Natural killer cell (primary cell): ENCODE measurements around the gene FAM168B. TPM values are rescaled to one million over a fixed set of nuclear protein-coding genes. Genes with fewer than 3 reads are reported as not detected.
"Not testable (repeated sequence)": the region's sequence is repeated elsewhere in the genome, so short reads cannot be mapped to it uniquely, and the experiment has no call there.

ENCODE experiments used
- ATAC-seq, 3 donors: fragments of 150-1000 bp in 2 of 3; fragments of 200-7000 bp in 1 of 3; cut with Tn5 transposase; 1 replicate in 1 of 3; 2 replicates in 2 of 3; pipeline ENCODE4 v1.10.0; 2021; ENCODE audit warnings: mild to moderate bottlenecking in 2 of 3, moderate library complexity in 2 of 3
- DNase-seq, 2 donors: peaks; one replicate each; pipeline versions ENCODE4 v3.0.0 to v3.0.0-alpha.2; 2013 to 2021; ENCODE audit warnings: mixed read lengths in 1 of 2
- H3K27ac ChIP-seq: one replicate; pipeline ENCODE4 v1.5.1; 2013; ENCODE audit warnings: mild to moderate bottlenecking, low read length
- H3K27me3 ChIP-seq: one replicate; pipeline ENCODE4 v1.6.1; 2013; ENCODE audit warnings: low read length; ENCODE audit not compliant: control insufficient read depth, insufficient read depth
- H3K36me3 ChIP-seq: one replicate; pipeline ENCODE4 v1.6.1; 2013; ENCODE audit warnings: low read length; ENCODE audit not compliant: control insufficient read depth, insufficient read depth
- H3K4me1 ChIP-seq: one replicate; pipeline ENCODE4 v1.6.1; 2013; ENCODE audit warnings: low read length; ENCODE audit not compliant: control insufficient read depth, insufficient read depth
- H3K4me3 ChIP-seq: one replicate; pipeline ENCODE4 v1.5.1; 2013; ENCODE audit warnings: low read length
- H3K9me3 ChIP-seq: one replicate; pipeline ENCODE4 v1.6.1; 2013; ENCODE audit warnings: low read length; ENCODE audit not compliant: control insufficient read depth, insufficient read depth
- H3K27ac Mint-ChIP-seq, 2 donors: one replicate each; pipeline ENCODE4 v1.8.0; 2022; ENCODE audit warnings: mild to moderate bottlenecking in 2 of 2, mixed read lengths in 2 of 2, moderate library complexity in 1 of 2
- H3K27me3 Mint-ChIP-seq, 2 donors: one replicate each; pipeline ENCODE4 v1.8.0; 2022; ENCODE audit warnings: low read depth in 2 of 2, mixed read lengths in 2 of 2
- H3K36me3 Mint-ChIP-seq: one replicate; pipeline ENCODE4 v1.8.0; 2022; ENCODE audit warnings: mixed read lengths
- H3K4me1 Mint-ChIP-seq, 2 donors: one replicate each; pipeline ENCODE4 v1.8.0; 2022; ENCODE audit warnings: mixed read lengths in 2 of 2
- H3K4me3 Mint-ChIP-seq: one replicate; pipeline ENCODE4 v1.8.0; 2022; ENCODE audit warnings: mild to moderate bottlenecking, moderate library complexity, mixed read lengths
- H3K9me3 Mint-ChIP-seq, 2 donors: one replicate each; pipeline ENCODE4 v1.8.0; 2022; ENCODE audit warnings: mixed read lengths in 2 of 2
- WGBS: methylation state at CpG from one replicate; pipeline ENCODE4 v1.1.7; 2013; ENCODE audit warnings: missing lambda C conversion rate; ENCODE audit not compliant: insufficient coverage; 5-methylcytosine and 5-hydroxymethylcytosine counted together
- intact Hi-C: fragments of 100-400 bp; cut with micrococcal nuclease; formaldehyde crosslinking; loops from one replicate; pipeline ENCODE4 v1.14.2; 2022
- total RNA-seq, 4 donors: library from RNA; stranded (reverse); fragments of 120-200 nt in 1 of 4; gene quantifications; one replicate each; pipeline versions ENCODE4 v1.2.3 to v1.2.4, GENCODE V29; 2013 to 2022
- TF ChIP-seq, protein P1 (sequence below): fragments of 200-600 bp; IDR thresholded peaks from one replicate; pipeline ENCODE4 v1.8.0; 2022; ENCODE audit warnings: antibody characterized with exemption

The FAM168B gene
- total RNA-seq, 3 donors from 2014 or later (not counting 1 experiment from before 2014, with no cell fraction given): 56.0 to 70.7 (median 65.3) TPM

GRCh38 chr2:131085646-131086045, 7.6 kb downstream of the FAM168B start:
- ATAC-seq (no peak), DNase-seq (no peak)
- peaks cover 32 to 47% of the 10 kb centered on the region in 2 donors for H3K4me1 Mint-ChIP-seq
- H3K36me3 Mint-ChIP-seq: peaks cover 9% of the 10 kb centered on the region
- H3K36me3 ChIP-seq: peaks cover 46% of the 10 kb centered on the region
- WGBS: 86% methylated on average over 2 of the region's 2 CpGs
- H3K27me3 Mint-ChIP-seq: no peaks in the 10 kb centered on the region
- H3K9me3 Mint-ChIP-seq: no peaks in the 10 kb centered on the region
- H3K4me1 ChIP-seq: no peaks in the 10 kb centered on the region
- H3K27me3 ChIP-seq: no peaks in the 10 kb centered on the region
- H3K27ac ChIP-seq: no peak overlapping the region
- H3K4me3 ChIP-seq: no peak overlapping the region
- no peak overlapping the region for H3K4me3 Mint-ChIP-seq
- peak overlapping the region; percentile 16 to 33 for H3K27ac Mint-ChIP-seq
- TF ChIP-seq, protein P1, sequence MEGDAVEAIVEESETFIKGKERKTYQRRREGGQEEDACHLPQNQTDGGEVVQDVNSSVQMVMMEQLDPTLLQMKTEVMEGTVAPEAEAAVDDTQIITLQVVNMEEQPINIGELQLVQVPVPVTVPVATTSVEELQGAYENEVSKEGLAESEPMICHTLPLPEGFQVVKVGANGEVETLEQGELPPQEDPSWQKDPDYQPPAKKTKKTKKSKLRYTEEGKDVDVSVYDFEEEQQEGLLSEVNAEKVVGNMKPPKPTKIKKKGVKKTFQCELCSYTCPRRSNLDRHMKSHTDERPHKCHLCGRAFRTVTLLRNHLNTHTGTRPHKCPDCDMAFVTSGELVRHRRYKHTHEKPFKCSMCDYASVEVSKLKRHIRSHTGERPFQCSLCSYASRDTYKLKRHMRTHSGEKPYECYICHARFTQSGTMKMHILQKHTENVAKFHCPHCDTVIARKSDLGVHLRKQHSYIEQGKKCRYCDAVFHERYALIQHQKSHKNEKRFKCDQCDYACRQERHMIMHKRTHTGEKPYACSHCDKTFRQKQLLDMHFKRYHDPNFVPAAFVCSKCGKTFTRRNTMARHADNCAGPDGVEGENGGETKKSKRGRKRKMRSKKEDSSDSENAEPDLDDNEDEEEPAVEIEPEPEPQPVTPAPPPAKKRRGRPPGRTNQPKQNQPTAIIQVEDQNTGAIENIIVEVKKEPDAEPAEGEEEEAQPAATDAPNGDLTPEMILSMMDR: no peak
- H3K9me3 ChIP-seq: no peaks in the 10 kb centered on the region
- intact Hi-C loops: no loop called here

DNA sequence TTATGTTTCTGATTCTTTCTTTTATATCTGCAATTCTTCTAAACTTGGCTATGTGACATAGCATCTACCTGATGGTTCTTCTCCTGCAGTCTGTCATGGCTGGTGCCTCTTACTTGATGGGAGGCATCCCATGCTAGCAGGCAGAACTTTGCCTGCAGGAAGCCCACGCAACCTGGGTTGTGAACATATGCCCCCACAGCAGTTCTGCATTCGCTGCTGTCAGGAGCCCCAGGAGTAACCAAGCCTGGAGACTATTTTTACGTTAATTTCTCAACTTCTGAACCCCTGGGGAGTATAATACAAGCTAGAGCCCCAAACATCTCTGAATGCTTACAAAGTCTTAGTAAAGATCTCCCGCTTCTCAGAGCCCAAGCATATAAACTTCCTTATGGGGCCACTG, 12.1 kb downstream of the FAM168B start:
- Histone ChIP-seq H3K36me3 (peaks cover 68% of the 10 kb centered on the region), H3K4me3 (no peak overlapping the region), H3K4me1 (peaks cover 15% of the 10 kb centered on the region), H3K27me3 (no peaks in the 10 kb centered on the region), H3K27ac (no peak overlapping the region), H3K9me3 (no peaks in the 10 kb centered on the region)
- WGBS: 95% methylated on average over 4 of the region's 4 CpGs
- Mint-ChIP-seq H3K27ac (no peak overlapping the region), H3K36me3 (peaks cover 25% of the 10 kb centered on the region), H3K4me1 (peaks cover 55 to 56% of the 10 kb centered on the region in 2 donors), H3K27me3 (no peaks in the 10 kb centered on the region), H3K9me3 (no peaks in the 10 kb centered on the region), H3K4me3 (no peak overlapping the region)
- intact Hi-C loops: no loop called here
- ATAC-seq: no peak
- no peak for DNase-seq
- TF ChIP-seq, protein P1: no peak

- Mint-ChIP-seq H3K4me3 (peak overlapping the region; percentile 35), H3K36me3 (peaks cover 23% of the 10 kb centered on the region), H3K4me1 (peaks cover 51 to 52% of the 10 kb centered on the region in 2 donors), H3K27ac (peak overlapping the region; percentile 25 to 85)
- H3K4me3 ChIP-seq, intact Hi-C loops, H3K27me3 ChIP-seq, ATAC-seq, DNase-seq, H3K27me3 Mint-ChIP-seq, H3K27ac ChIP-seq, H3K9me3 ChIP-seq, H3K9me3 Mint-ChIP-seq: not testable (repeated sequence)
- Histone ChIP-seq H3K4me1 (peaks cover 15% of the 10 kb centered on the region), H3K36me3 (peaks cover 65% of the 10 kb centered on the region)
- WGBS: 95% methylated on average over 6 of the region's 6 CpGs
These were observed 13.3 kb downstream of the FAM168B start for GRCh38 chr2:131079931-131080330.

DNA sequence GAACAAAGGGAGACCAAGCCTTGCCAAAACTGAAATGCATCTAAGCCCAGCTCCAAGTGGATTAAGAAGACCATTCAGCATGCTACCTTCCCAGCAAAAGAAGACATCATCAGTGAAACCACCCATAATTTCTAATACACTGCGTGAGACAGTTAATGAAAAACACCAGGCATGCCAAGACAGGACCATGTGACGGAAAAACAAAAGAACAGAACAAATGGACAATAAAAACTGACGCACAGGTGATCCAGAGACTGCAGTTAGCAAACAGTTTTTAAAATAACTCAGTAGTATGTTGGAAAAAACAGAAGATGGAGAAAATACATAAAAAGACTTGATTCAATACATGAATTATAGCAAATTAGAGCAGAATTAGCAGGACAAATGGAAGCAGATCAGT, 15.3 kb downstream of the FAM168B start:
- Mint-ChIP-seq H3K27ac (peak overlapping the region; percentile 25 to 73), H3K4me1 (peaks cover 51 to 59% of the 10 kb centered on the region in 2 donors), H3K36me3 (peaks cover 23% of the 10 kb centered on the region), H3K4me3 (no peak overlapping the region), H3K9me3 (no peaks in the 10 kb centered on the region), H3K27me3 (no peaks in the 10 kb centered on the region)
- intact Hi-C loops: no loop called here
- H3K9me3 ChIP-seq: no peaks in the 10 kb centered on the region
- no peaks in the 10 kb centered on the region for H3K27me3 ChIP-seq
- 98% methylated on average over 3 of the region's 3 CpGs for WGBS
- H3K4me3 ChIP-seq: no peak overlapping the region
- H3K27ac ChIP-seq: no peak overlapping the region
- DNase-seq: no peak
- peaks cover 76% of the 10 kb centered on the region for H3K36me3 ChIP-seq
- TF ChIP-seq, protein P1: no peak
- H3K4me1 ChIP-seq: peaks cover 15% of the 10 kb centered on the region
- no peak for ATAC-seq
